Suprapubic skin (tissue), 4 donors: Measurements from ENCODE around the gene ERO1A.
A peak's percentile ranks its signal among the peaks of the same experiment; 100 is the strongest.

ENCODE experiments used
- POLR2A ChIP-seq, 2 donors: fragments of 450-650 bp; IDR thresholded peaks; one replicate each; pipeline ENCODE4 v1.6.1; 2017; ENCODE audit warnings: antibody characterized with exemption in 2 of 2, mild to moderate bottlenecking in 2 of 2, moderate library complexity in 2 of 2
- POLR2AphosphoS5 ChIP-seq, 3 donors: sonication (generic); formaldehyde crosslinking; IDR thresholded peaks; one replicate each; pipeline ENCODE4 v1.6.1; 2017; ENCODE audit warnings: antibody characterized with exemption in 3 of 3
- TF ChIP-seq, protein P1 (sequence below), 2 donors: fragments of 200-600 bp in 1 of 2; fragments of 450-650 bp in 1 of 2; sonication (generic) in 1 of 2; IDR thresholded peaks; one replicate each; pipeline ENCODE4 v1.5.1; 2016 to 2019; ENCODE audit warnings: antibody characterized with exemption in 2 of 2, mild to moderate bottlenecking in 1 of 2, moderate library complexity in 1 of 2

DNA sequence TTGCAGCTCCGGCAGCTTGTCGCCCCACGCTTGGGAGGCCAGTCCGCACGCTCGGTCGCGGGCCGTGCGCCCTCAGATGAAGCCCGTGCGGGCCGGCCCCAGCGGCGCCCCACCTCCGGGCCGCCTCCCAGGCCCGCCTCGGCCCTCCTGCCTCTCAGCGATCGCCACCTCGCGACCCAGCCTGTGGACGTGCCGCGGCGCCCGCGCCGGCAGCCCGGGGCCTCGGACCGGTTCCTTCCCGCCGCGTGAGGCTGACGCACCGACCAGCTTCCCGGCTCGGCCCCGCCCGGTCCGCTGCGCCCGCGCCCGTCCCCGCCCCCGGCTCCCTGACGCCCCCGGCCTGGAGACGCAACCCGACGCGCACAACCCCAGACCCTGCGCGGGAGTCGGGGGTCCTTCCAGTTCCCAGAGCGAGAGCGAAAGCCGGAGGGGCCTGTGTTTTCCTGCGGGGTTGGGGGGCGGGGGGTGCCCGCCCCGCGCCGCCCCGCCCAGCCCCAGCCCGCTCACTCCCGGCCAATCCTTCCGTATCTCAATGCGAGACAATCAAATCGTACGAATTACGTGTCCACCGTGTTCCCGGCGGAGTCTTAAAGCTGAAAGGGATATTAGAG is at the start of gene ERO1A:
- TF ChIP-seq, protein P1, sequence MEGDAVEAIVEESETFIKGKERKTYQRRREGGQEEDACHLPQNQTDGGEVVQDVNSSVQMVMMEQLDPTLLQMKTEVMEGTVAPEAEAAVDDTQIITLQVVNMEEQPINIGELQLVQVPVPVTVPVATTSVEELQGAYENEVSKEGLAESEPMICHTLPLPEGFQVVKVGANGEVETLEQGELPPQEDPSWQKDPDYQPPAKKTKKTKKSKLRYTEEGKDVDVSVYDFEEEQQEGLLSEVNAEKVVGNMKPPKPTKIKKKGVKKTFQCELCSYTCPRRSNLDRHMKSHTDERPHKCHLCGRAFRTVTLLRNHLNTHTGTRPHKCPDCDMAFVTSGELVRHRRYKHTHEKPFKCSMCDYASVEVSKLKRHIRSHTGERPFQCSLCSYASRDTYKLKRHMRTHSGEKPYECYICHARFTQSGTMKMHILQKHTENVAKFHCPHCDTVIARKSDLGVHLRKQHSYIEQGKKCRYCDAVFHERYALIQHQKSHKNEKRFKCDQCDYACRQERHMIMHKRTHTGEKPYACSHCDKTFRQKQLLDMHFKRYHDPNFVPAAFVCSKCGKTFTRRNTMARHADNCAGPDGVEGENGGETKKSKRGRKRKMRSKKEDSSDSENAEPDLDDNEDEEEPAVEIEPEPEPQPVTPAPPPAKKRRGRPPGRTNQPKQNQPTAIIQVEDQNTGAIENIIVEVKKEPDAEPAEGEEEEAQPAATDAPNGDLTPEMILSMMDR (IDR thresholded peaks at IDR 0.05), result no peak
- TF ChIP-seq POLR2AphosphoS5 (IDR thresholded peaks at IDR 0.05), result no peak
- TF ChIP-seq POLR2A (IDR thresholded peaks at IDR 0.05), result peak in 1 of 2 donors; percentile 58
